Measurements from ENCODE around the gene ACTR1B.
"Not testable (repeated sequence)": the region's sequence is repeated elsewhere in the genome, so short reads cannot be mapped to it uniquely, and the experiment has no call there.

- TF ChIP-seq POLR2AphosphoS5, POLR2A, TAF1 (IDR thresholded peaks at IDR 0.05; ENCODE audit: low read depth, low read length): not testable (repeated sequence)
Measured at GRCh38 chr2:97611895-97612294, 51.9 kb downstream of the ACTR1B start.

All from GM12891 (cell line).